HG02763 (cell line): ENCODE results near the gene CACNA2D4.

Experiments used
- ATAC-seq: cut with Tn5 transposase; IDR thresholded peaks from one replicate; pipeline ENCODE4 v1.9.1; 2021; ENCODE audit warnings: mild to moderate bottlenecking, moderate library complexity; ENCODE audit not compliant: unreplicated experiment

CACNA2D4 gene

GRCh38 chr12:1847411-1847810, 71.0 kb downstream of the CACNA2D4 start:
- ATAC-seq: no peak

- no peak for ATAC-seq
Observed at GRCh38 chr12:1846421-1847405, 71.7 kb downstream of the CACNA2D4 start.

GRCh38 chr12:1845886-1846285, 72.6 kb downstream of the CACNA2D4 start:
- no peak for ATAC-seq

- no peak for ATAC-seq
Observed at GRCh38 chr12:1845427-1845826, 73.0 kb downstream of the CACNA2D4 start.

- no peak for ATAC-seq
Observed at GRCh38 chr12:1844661-1845409, 73.6 kb downstream of the CACNA2D4 start.

GRCh38 chr12:1844223-1844622, 74.2 kb downstream of the CACNA2D4 start:
- ATAC-seq: no peak

GRCh38 chr12:1843641-1844005, 74.8 kb downstream of the CACNA2D4 start:
- ATAC-seq: no peak

GRCh38 chr12:1842905-1843640, 75.4 kb downstream of the CACNA2D4 start:
- ATAC-seq: no peak

GRCh38 chr12:1842183-1842904, 76.1 kb downstream of the CACNA2D4 start:
- no peak for ATAC-seq

- no peak for ATAC-seq
Observed at GRCh38 chr12:1841586-1842182, 76.8 kb downstream of the CACNA2D4 start.

- ATAC-seq: no peak
Observed at GRCh38 chr12:1840981-1841425, 77.4 kb downstream of the CACNA2D4 start.

- no peak for ATAC-seq
Observed at GRCh38 chr12:1839956-1840951, 78.2 kb downstream of the CACNA2D4 start.

- ATAC-seq: no peak
Observed at GRCh38 chr12:1839464-1839863, 79.0 kb downstream of the CACNA2D4 start.

- ATAC-seq: no peak
Observed at GRCh38 chr12:1838994-1839365, 79.5 kb downstream of the CACNA2D4 start.

- ATAC-seq: no peak
Observed at GRCh38 chr12:1838205-1838993, 80.1 kb downstream of the CACNA2D4 start.

GRCh38 chr12:1837541-1838204, 80.8 kb downstream of the CACNA2D4 start:
- ATAC-seq: no peak

- no peak for ATAC-seq
Observed at GRCh38 chr12:1836854-1837421, 81.5 kb downstream of the CACNA2D4 start.
